Neural crest cell (in vitro differentiated cells): ENCODE results near the gene ORC4. TPM values are rescaled to one million over a fixed set of nuclear protein-coding genes. Genes with fewer than 3 reads are reported as not detected.

Experiments used
- DNase-seq: peaks from one replicate; pipeline ENCODE4 v3.0.0; 2021; ENCODE audit warnings: low read depth, mixed read lengths, low spot score
- H3K27ac Mint-ChIP-seq: one replicate; pipeline ENCODE4 v1.8.0; 2021; ENCODE audit warnings: mild to moderate bottlenecking, mixed read lengths; ENCODE audit not compliant: unreplicated experiment
- H3K27me3 Mint-ChIP-seq: 2 replicates; pipeline ENCODE4 v1.8.0; 2021; ENCODE audit warnings: low read depth, mild to moderate bottlenecking, mixed read lengths
- H3K36me3 Mint-ChIP-seq: 2 replicates; pipeline ENCODE4 v1.8.0; 2021; ENCODE audit warnings: low read depth, mild to moderate bottlenecking, mixed read lengths
- H3K4me1 Mint-ChIP-seq: 2 replicates; pipeline ENCODE4 v1.8.0; 2021; ENCODE audit warnings: mixed read lengths
- H3K4me3 Mint-ChIP-seq: one replicate; pipeline ENCODE4 v1.8.0; 2021; ENCODE audit warnings: mild to moderate bottlenecking, mixed read lengths
- H3K9me3 Mint-ChIP-seq: 2 replicates; pipeline ENCODE4 v1.8.0; 2021; ENCODE audit warnings: mixed read lengths
- CTCF ChIP-seq: fragments of 200-600 bp; sonication (generic); conservative IDR thresholded peaks from 2 replicates; pipeline ENCODE4 v1.5.0; 2021; ENCODE audit warnings: antibody characterized with exemption, mild to moderate bottlenecking
- total RNA-seq: library from RNA; stranded (reverse); gene quantifications from 2 replicates; pipeline ENCODE4 v1.2.1, GENCODE V29; 2021

Gene ORC4
- total RNA-seq, 1 donor from 2014 or later, result 65.1 TPM

GRCh38 chr2:147989809-147990403, 30.6 kb downstream of the ORC4 start:
- H3K4me1 Mint-ChIP-seq, result peaks cover 4% of the 10 kb centered on the region
- H3K9me3 Mint-ChIP-seq, result peaks cover 5% of the 10 kb centered on the region
- no peak overlapping the region for H3K27ac Mint-ChIP-seq
- peaks cover 6% of the 10 kb centered on the region for H3K36me3 Mint-ChIP-seq
- peak; percentile 72 for TF ChIP-seq CTCF
- no peaks in the 10 kb centered on the region for H3K27me3 Mint-ChIP-seq
- no peak for DNase-seq
- no peak overlapping the region for H3K4me3 Mint-ChIP-seq

GRCh38 chr2:147989102-147989501, 31.4 kb downstream of the ORC4 start:
- H3K4me3 Mint-ChIP-seq, result no peak overlapping the region
- H3K27ac Mint-ChIP-seq, result no peak overlapping the region
- H3K4me1 Mint-ChIP-seq, result peaks cover 4% of the 10 kb centered on the region
- H3K27me3 Mint-ChIP-seq, result no peaks in the 10 kb centered on the region
- H3K36me3 Mint-ChIP-seq, result peaks cover 1% of the 10 kb centered on the region
- DNase-seq, result no peak
- peaks cover 5% of the 10 kb centered on the region for H3K9me3 Mint-ChIP-seq
- no peak for TF ChIP-seq CTCF

GRCh38 chr2:147980940-147981528, 39.5 kb downstream of the ORC4 start:
- no peak for DNase-seq
- H3K4me1 Mint-ChIP-seq, result peaks cover 28% of the 10 kb centered on the region
- no peak for TF ChIP-seq CTCF
- no peak overlapping the region for H3K4me3 Mint-ChIP-seq
- H3K9me3 Mint-ChIP-seq, result peaks cover 2% of the 10 kb centered on the region
- H3K27ac Mint-ChIP-seq, result no peak overlapping the region
- H3K36me3 Mint-ChIP-seq, result peaks cover 35% of the 10 kb centered on the region
- H3K27me3 Mint-ChIP-seq, result no peaks in the 10 kb centered on the region

GRCh38 chr2:147977679-147978078, 42.9 kb downstream of the ORC4 start:
- TF ChIP-seq CTCF, result no peak
- H3K27ac Mint-ChIP-seq, result no peak overlapping the region
- H3K36me3 Mint-ChIP-seq, result peaks cover 31% of the 10 kb centered on the region
- peaks cover 26% of the 10 kb centered on the region for H3K4me1 Mint-ChIP-seq
- DNase-seq, result no peak
- H3K9me3 Mint-ChIP-seq, result no peaks in the 10 kb centered on the region
- no peak overlapping the region for H3K4me3 Mint-ChIP-seq
- H3K27me3 Mint-ChIP-seq, result no peaks in the 10 kb centered on the region

GRCh38 chr2:147976102-147976501, 44.4 kb downstream of the ORC4 start:
- no peak for TF ChIP-seq CTCF
- Mint-ChIP-seq H3K4me1 (peaks cover 26% of the 10 kb centered on the region), H3K36me3 (peaks cover 31% of the 10 kb centered on the region), H3K27me3 (no peaks in the 10 kb centered on the region), H3K9me3 (no peaks in the 10 kb centered on the region), H3K4me3 (no peak overlapping the region), H3K27ac (no peak overlapping the region)
- DNase-seq, result no peak
